HepG2 (cell line): ENCODE data around the gene SEC63.

ENCODE experiments used
- BCL3 ChIP-seq: sonication (generic); formaldehyde crosslinking; IDR thresholded peaks from 2 replicates; pipeline ENCODE4 v1.5.1; 2020; ENCODE audit warnings: mild to moderate bottlenecking, missing genetic modification reagents, moderate library complexity
- ESRRA ChIP-seq: sonication (generic); formaldehyde crosslinking; IDR thresholded peaks from 2 replicates; pipeline ENCODE4 v1.5.1; 2020; ENCODE audit warnings: mild to moderate bottlenecking, low read depth, missing genetic modification reagents
- FOXP1 ChIP-seq, 2 experiments: fragments of 450-650 bp in 1 of 2; IDR thresholded peaks; 2 replicates each; pipeline ENCODE4 v1.6.1; 2017 to 2018; ENCODE audit warnings: antibody characterized with exemption in 1 of 2
- GTF2F1 ChIP-seq: fragments of 150-350 bp; IDR thresholded peaks from 2 replicates; pipeline ENCODE4 v1.6.1; 2014; ENCODE audit warnings: low read length
- KMT2A ChIP-seq: sonication (generic); formaldehyde crosslinking; IDR thresholded peaks from 2 replicates; pipeline ENCODE4 v1.4.0; 2020; ENCODE audit warnings: missing genetic modification reagents
- MAFG ChIP-seq: sonication (generic); formaldehyde crosslinking; IDR thresholded peaks from 2 replicates; pipeline ENCODE4 v1.5.1; 2020; ENCODE audit warnings: mild to moderate bottlenecking, missing genetic modification reagents
- SP4 ChIP-seq: sonication (generic); formaldehyde crosslinking; IDR thresholded peaks from 2 replicates; pipeline ENCODE4 v1.8.1; 2023; ENCODE audit warnings: mild to moderate bottlenecking, missing genetic modification reagents
- U2AF2 ChIP-seq: fragments of 200-400 bp; formaldehyde crosslinking; IDR thresholded peaks from 2 replicates; pipeline ENCODE4 v1.6.1; 2017; ENCODE audit warnings: low read depth, mild to moderate bottlenecking, low read length
- USF2 ChIP-seq, 2 experiments: sonication (generic) in 1 of 2; formaldehyde crosslinking in 1 of 2; IDR thresholded peaks; 2 replicates each; pipeline versions ENCODE4 v1.5.1 to v1.6.1; 2011 to 2020; ENCODE audit warnings: borderline replicate concordance in 1 of 2, low read depth in 1 of 2, low read length in 1 of 2, mild to moderate bottlenecking in 1 of 2, missing genetic modification reagents in 1 of 2, moderate library complexity in 1 of 2
- ZBTB10 ChIP-seq: sonication (generic); formaldehyde crosslinking; IDR thresholded peaks from 2 replicates; pipeline ENCODE4 v1.4.0; 2020; ENCODE audit warnings: missing genetic modification reagents, borderline replicate concordance
- ZNF10 ChIP-seq: sonication (generic); formaldehyde crosslinking; IDR thresholded peaks from 2 replicates; pipeline ENCODE4 v1.4.0; 2020; ENCODE audit warnings: mild to moderate bottlenecking, low read depth, missing genetic modification reagents, borderline replicate concordance
- ZNF335 ChIP-seq: sonication (generic); formaldehyde crosslinking; IDR thresholded peaks from 2 replicates; pipeline ENCODE4 v1.4.0; 2020; ENCODE audit warnings: missing genetic modification reagents
- ZNF616 ChIP-seq: sonication (generic); formaldehyde crosslinking; IDR thresholded peaks from 2 replicates; pipeline ENCODE4 v1.5.0; 2020; ENCODE audit warnings: low read depth, mild to moderate bottlenecking, missing genetic modification reagents
- ZNF749 ChIP-seq: sonication (generic); formaldehyde crosslinking; IDR thresholded peaks from 2 replicates; pipeline ENCODE4 v1.8.0; 2022; ENCODE audit warnings: mild to moderate bottlenecking, missing genetic modification reagents, moderate library complexity, borderline replicate concordance

GRCh38 chr6:107846262-107846795 lies 111.7 kb downstream of the SEC63 start:
- no peak for TF ChIP-seq BCL3
- TF ChIP-seq ZNF616 (CRISPR knock-in tag) = no peak
- TF ChIP-seq USF2 (IDR thresholded peaks at IDR 0.05; ENCODE audit: low read depth, low read length) = no peak
- no peak for TF ChIP-seq USF2 (CRISPR knock-in tag; IDR thresholded peaks at IDR 0.05; ENCODE audit: borderline replicate concordance)
- TF ChIP-seq MAFG (CRISPR knock-in tag) = no peak
- no peak for TF ChIP-seq FOXP1 (IDR thresholded peaks at IDR 0.05)
- no peak for TF ChIP-seq FOXP1 (CRISPR knock-in tag; IDR thresholded peaks at IDR 0.05)
- TF ChIP-seq KMT2A (CRISPR knock-in tag) = no peak
- TF ChIP-seq U2AF2 = no peak
- TF ChIP-seq ZNF335 = no peak
- TF ChIP-seq SP4 (CRISPR knock-in tag) = no peak
- TF ChIP-seq GTF2F1 = no peak
- TF ChIP-seq ESRRA (CRISPR knock-in tag) = no peak
- TF ChIP-seq ZNF10 (CRISPR knock-in tag) = no peak
- no peak for TF ChIP-seq ZBTB10 (CRISPR knock-in tag)
- TF ChIP-seq ZNF749 (CRISPR knock-in tag) = no peak
